K562 (cell line): ENCODE data around the gene ADCY9. TPM values are rescaled to one million over a fixed set of nuclear protein-coding genes. Genes with fewer than 3 reads are reported as not detected.

Experiments used
- ATAC-seq: fragments of 200-7000 bp; cut with Tn5 transposase; 3 replicates; pipeline ENCODE4 v1.9.1; 2020; ENCODE audit warnings: moderate library complexity
- BruUV-seq: library from RNA; stranded (reverse); fragments of 400-500 nt; replicated peaks from 2 replicates; lab custom pipeline; 2021; lab: Mats Ljungman, UMichigan
- CTCF ChIA-PET: fragments of 300-600 bp; formaldehyde crosslinking; extraction: SDS; loops from one replicate; lab custom pipeline; 2021; ENCODE audit warnings: low intra/inter-chr PET ratio; lab: Yijun Ruan, JAX
- POLR2A ChIA-PET: fragments of 300-600, 350-650 bp; sonication (Branson Sonifier 250); formaldehyde crosslinking; extraction: SDS; loops from one replicate; lab custom pipeline; 2021; ENCODE audit warnings: antibody characterized with exemption, inconsistent platforms; lab: Yijun Ruan, JAX
- DNase-seq, 4 experiments: peaks; one replicate each; pipeline versions ENCODE4 v3.0.0 to v3.0.0-alpha.2; 2011 to 2018; ENCODE audit warnings: low spot score in 3 of 4, mixed read lengths in 3 of 4; ENCODE audit errors: extremely low read depth in 1 of 4
- FAIRE-seq: peaks from 2 replicates; lab custom pipeline; 2011; peaks lifted over from hg19 to GRCh38; lab: Jason Lieb, UNC
- H2AFZ ChIP-seq: 2 replicates; pipeline ENCODE4 v1.6.0; 2011; ENCODE audit warnings: low read depth, low read length, control low read depth, inconsistent platforms
- H3K27ac ChIP-seq: fragments of 200-600 bp; 3 replicates; pipeline ENCODE4 v1.8.0; 2011; ENCODE audit warnings: low read depth, mild to moderate bottlenecking, control low read depth, inconsistent platforms, low read length, moderate library complexity, mixed read lengths; ENCODE audit errors: extremely low read depth
- H3K27me3 ChIP-seq, 2 experiments: fragments of 300-600 bp in 1 of 2; 2 replicates in 1 of 2; 3 replicates in 1 of 2; pipeline versions ENCODE4 v1.6.0 to v1.8.0; 2011; ENCODE audit warnings: inconsistent platforms in 2 of 2, low read length in 2 of 2, mild to moderate bottlenecking in 1 of 2, mixed read lengths in 1 of 2, moderate library complexity in 1 of 2; ENCODE audit not compliant: control insufficient read depth in 2 of 2, insufficient read depth in 2 of 2
- H3K36me3 ChIP-seq: fragments of 300-600 bp; 3 replicates; pipeline ENCODE4 v1.8.0; 2011; ENCODE audit warnings: mild to moderate bottlenecking, low read length, inconsistent platforms; ENCODE audit not compliant: control insufficient read depth, insufficient read depth
- H3K4me1 ChIP-seq, 2 experiments: fragments of 200-600 bp in 1 of 2; replicated peaks in 1 of 2; 2 replicates in 1 of 2; 3 replicates in 1 of 2; pipeline versions ENCODE4 v1.5.1 to v1.8.0; 2011; ENCODE audit warnings: inconsistent platforms in 2 of 2, low read length in 2 of 2, mild to moderate bottlenecking in 1 of 2, mixed read lengths in 1 of 2, moderate library complexity in 1 of 2; ENCODE audit not compliant: control insufficient read depth in 2 of 2, insufficient read depth in 2 of 2
- H3K4me2 ChIP-seq: 2 replicates; pipeline ENCODE4 v1.6.1; 2011; ENCODE audit warnings: low read length, control low read depth, inconsistent platforms, mixed read lengths; ENCODE audit not compliant: insufficient read depth
- H3K4me3 ChIP-seq: fragments of 200-600 bp; sonication (generic), shearing (Covaris generic); 2 replicates; pipeline ENCODE4 v1.5.1; 2016; ENCODE audit warnings: control low read depth, inconsistent platforms
- H3K79me2 ChIP-seq: fragments of 200-600 bp; 3 replicates; pipeline ENCODE4 v1.8.0; 2011; ENCODE audit warnings: low read length, inconsistent platforms; ENCODE audit not compliant: control insufficient read depth, insufficient read depth
- H3K9ac ChIP-seq, 2 experiments: 2 replicates each; pipeline versions ENCODE4 v1.6.0 to v1.6.1; 2011; ENCODE audit warnings: low read depth in 2 of 2, low read length in 2 of 2, control low read depth in 1 of 2, inconsistent platforms in 1 of 2, mild to moderate bottlenecking in 1 of 2, mixed read lengths in 1 of 2; ENCODE audit not compliant: insufficient read depth in 1 of 2
- H3K9me1 ChIP-seq: one replicate; pipeline ENCODE4 v1.6.0; 2011; ENCODE audit warnings: inconsistent platforms, mild to moderate bottlenecking, low read length, moderate library complexity; ENCODE audit not compliant: control insufficient read depth, insufficient read depth
- H3K9me3 ChIP-seq: replicated peaks from 2 replicates; pipeline ENCODE4 v1.5.1; 2011; ENCODE audit warnings: low read depth, low read length, inconsistent platforms; ENCODE audit not compliant: control insufficient read depth, insufficient read depth
- H4K20me1 ChIP-seq: replicated peaks from 2 replicates; pipeline ENCODE4 v1.6.1; 2011; ENCODE audit warnings: low read length, inconsistent platforms, mixed read lengths; ENCODE audit not compliant: control insufficient read depth, insufficient read depth
- WGBS: fragments of 100-300 bp; shearing (Covaris generic); methylation state at CpG from one replicate; pipeline ENCODE4 v1.1.6; 2016; ENCODE audit warnings: low coverage, mixed read lengths; ENCODE audit not compliant: insufficient coverage; ENCODE audit errors: missing lambda C conversion rate; 5-methylcytosine and 5-hydroxymethylcytosine counted together
- in situ Hi-C: fragments of 300-500 bp; cut with MboI; formaldehyde crosslinking; loops from 4 replicates; pipeline ENCODE4 v1.15.0; 2018; ENCODE audit warnings: inconsistent platforms, mixed read lengths
- intact Hi-C: fragments of 100-400 bp; cut with micrococcal nuclease; formaldehyde crosslinking; loops from 2 replicates; pipeline ENCODE4 v1.14.2; 2022
- polyA plus RNA-seq, 8 experiments: library from polyadenylated mRNA; depleted of rRNA in 4 of 8; stranded (reverse) in 5 of 8; unstranded in 3 of 8; fragments of >200 nt; fragmentation: Nextera tagmentation in 2 of 8; fragmentation: Illumina TruSeq in 1 of 8; extraction: Ambion mirVana in 2 of 8; extraction: Trizol in 1 of 8; gene quantifications; 2 replicates each; pipeline versions ENCODE4 v1.2.1 to v1.2.3, GENCODE V29; 2011 to 2014; ENCODE audit warnings: inconsistent platforms in 1 of 8, missing spikeins in 1 of 8
- total RNA-seq, 7 experiments: library from RNA; depleted of rRNA in 6 of 7; stranded (reverse); fragments of >200 nt in 6 of 7; fragmentation: Illumina TruSeq in 2 of 7; extraction: Trizol in 2 of 7; gene quantifications; 2 replicates each; pipeline versions ENCODE4 v1.2.1 to v1.2.3, GENCODE V29; 2011 to 2021; ENCODE audit warnings: low replicate concordance in 1 of 7
- TF ChIP-seq, protein P1 (sequence below): fragments of 200-800 bp; sonication (Bioruptor generic); IDR thresholded peaks from 2 replicates; pipeline ENCODE4 v1.6.1; 2016; ENCODE audit warnings: missing genetic modification characterization, missing compliant biosample characterization
- TF ChIP-seq, protein P2 (sequence below): fragments of 450-650 bp; formaldehyde crosslinking; IDR thresholded peaks from 2 replicates; pipeline ENCODE4 v1.4.0; 2022; ENCODE audit warnings: mild to moderate bottlenecking, moderate library complexity

Gene ADCY9
- total and polyA plus RNA-seq, 9 of the 15 experiments (the other 6 are each of a cell fraction or from before 2014, with no cell fraction given), result 0.03 to 0.29 (median 0.17) TPM

DNA sequence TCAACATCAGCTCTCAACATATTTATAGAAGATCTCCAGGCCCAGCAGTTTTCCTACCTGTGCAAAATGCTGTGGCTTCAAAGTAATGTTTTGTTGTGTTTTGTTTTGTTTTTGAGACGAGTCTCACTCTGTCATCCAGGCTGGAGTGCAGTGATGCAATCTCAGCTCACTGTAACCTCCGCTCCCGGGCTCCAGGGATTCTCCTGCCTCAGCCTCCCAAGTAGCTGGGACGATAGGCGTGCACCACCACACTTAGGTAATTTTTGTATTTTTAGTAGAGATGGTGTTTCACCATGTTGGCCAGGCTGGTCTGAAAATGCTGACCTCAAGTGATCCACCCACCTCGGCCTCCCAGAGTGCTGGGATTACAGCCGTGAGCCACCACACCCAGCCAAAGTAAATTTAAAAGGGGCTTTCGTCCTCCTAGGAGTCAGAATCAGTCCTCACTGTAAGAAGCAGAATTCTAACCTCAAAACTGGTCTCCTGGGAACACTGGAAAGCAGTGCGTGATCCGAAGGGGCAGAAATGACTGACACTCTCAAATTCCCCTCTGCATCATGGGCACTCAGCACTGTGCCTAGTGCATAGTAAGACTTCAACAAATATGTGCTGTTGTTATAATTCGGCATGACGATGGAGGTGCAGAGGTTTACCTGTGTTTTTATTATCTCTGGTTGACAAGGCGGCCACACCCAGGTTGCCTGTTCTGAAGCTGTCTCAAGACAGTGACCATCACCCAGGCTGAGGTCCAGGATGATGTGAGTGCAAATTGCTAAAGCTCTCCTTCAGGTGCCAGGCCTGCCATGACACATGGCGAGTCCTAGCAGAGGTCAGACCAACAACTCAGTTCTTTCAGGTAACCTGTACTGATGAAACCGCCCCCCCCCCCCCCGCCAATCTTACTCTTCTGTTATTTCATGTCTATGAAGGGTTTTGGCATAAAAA lies 59.8 kb downstream of the ADCY9 start (continued):
- TF ChIP-seq, protein P1, sequence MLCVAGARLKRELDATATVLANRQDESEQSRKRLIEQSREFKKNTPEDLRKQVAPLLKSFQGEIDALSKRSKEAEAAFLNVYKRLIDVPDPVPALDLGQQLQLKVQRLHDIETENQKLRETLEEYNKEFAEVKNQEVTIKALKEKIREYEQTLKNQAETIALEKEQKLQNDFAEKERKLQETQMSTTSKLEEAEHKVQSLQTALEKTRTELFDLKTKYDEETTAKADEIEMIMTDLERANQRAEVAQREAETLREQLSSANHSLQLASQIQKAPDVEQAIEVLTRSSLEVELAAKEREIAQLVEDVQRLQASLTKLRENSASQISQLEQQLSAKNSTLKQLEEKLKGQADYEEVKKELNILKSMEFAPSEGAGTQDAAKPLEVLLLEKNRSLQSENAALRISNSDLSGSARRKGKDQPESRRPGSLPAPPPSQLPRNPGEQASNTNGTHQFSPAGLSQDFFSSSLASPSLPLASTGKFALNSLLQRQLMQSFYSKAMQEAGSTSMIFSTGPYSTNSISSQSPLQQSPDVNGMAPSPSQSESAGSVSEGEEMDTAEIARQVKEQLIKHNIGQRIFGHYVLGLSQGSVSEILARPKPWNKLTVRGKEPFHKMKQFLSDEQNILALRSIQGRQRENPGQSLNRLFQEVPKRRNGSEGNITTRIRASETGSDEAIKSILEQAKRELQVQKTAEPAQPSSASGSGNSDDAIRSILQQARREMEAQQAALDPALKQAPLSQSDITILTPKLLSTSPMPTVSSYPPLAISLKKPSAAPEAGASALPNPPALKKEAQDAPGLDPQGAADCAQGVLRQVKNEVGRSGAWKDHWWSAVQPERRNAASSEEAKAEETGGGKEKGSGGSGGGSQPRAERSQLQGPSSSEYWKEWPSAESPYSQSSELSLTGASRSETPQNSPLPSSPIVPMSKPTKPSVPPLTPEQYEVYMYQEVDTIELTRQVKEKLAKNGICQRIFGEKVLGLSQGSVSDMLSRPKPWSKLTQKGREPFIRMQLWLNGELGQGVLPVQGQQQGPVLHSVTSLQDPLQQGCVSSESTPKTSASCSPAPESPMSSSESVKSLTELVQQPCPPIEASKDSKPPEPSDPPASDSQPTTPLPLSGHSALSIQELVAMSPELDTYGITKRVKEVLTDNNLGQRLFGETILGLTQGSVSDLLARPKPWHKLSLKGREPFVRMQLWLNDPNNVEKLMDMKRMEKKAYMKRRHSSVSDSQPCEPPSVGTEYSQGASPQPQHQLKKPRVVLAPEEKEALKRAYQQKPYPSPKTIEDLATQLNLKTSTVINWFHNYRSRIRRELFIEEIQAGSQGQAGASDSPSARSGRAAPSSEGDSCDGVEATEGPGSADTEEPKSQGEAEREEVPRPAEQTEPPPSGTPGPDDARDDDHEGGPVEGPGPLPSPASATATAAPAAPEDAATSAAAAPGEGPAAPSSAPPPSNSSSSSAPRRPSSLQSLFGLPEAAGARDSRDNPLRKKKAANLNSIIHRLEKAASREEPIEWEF (CRISPR knock-in tag), result no peak

DNA sequence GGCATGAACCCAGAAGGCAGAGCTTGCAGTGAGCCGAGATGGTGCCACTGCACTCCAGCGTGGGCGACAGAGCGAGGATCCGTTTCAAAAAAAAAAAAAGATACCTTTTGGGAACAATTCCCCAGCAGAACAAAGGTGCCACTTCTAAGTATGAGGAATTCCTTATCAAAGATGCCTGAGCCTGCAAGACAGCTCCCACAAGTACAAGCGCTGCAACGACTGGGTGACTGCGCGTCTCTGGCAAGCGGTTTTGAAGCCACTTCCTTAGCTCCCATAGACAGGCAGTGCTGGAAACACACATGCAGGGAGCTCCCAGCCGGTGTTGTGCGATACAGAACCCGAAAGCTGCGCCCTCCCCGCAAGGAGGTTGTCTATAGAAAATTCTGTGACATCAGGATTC lies 60.5 kb downstream of the ADCY9 start:
- no peak overlapping the region for H2AFZ ChIP-seq
- no peak overlapping the region for H3K9ac ChIP-seq
- in situ Hi-C loops, result no loop called here
- DNase-seq (no peak), FAIRE-seq (no peak), ATAC-seq (no peak)
- no peaks in the 10 kb centered on the region for H3K4me1 ChIP-seq
- no peak overlapping the region for H3K27ac ChIP-seq
- CTCF ChIA-PET, result no interaction called here
- no TSS peak for BruUV-seq
- intact Hi-C loops, result no loop called here
- no peaks in the 10 kb centered on the region for H3K79me2 ChIP-seq
- TF ChIP-seq, protein P2, sequence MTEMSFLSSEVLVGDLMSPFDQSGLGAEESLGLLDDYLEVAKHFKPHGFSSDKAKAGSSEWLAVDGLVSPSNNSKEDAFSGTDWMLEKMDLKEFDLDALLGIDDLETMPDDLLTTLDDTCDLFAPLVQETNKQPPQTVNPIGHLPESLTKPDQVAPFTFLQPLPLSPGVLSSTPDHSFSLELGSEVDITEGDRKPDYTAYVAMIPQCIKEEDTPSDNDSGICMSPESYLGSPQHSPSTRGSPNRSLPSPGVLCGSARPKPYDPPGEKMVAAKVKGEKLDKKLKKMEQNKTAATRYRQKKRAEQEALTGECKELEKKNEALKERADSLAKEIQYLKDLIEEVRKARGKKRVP (CRISPR knock-in tag), result no peak
- POLR2A ChIA-PET, result interaction anchor here (0.5 to 1.2 kb wide), 5 partner anchors 9 to 125 kb away, joined by 3 to 5 read pairs (median 3); no protein-coding TSS in a partner anchor
- peaks cover 7% of the 10 kb centered on the region for H3K9me3 ChIP-seq
- peaks cover 32 to 55% of the 10 kb centered on the region in 2 experiments; a peak in 4 of 5 replicates for H3K27me3 ChIP-seq
- 12% methylated on average over 13 of the region's 15 CpGs for WGBS
- H3K36me3 ChIP-seq, result no peaks in the 10 kb centered on the region
- H4K20me1 ChIP-seq, result no peaks in the 10 kb centered on the region
- H3K9me1 ChIP-seq, result no peaks in the 10 kb centered on the region
- no peak overlapping the region for H3K4me3 ChIP-seq
- no peak overlapping the region for H3K4me2 ChIP-seq
